Epithelial cell of proximal tubule (primary cell): Measurements from ENCODE around the gene ULK2. TPM values are rescaled to one million over a fixed set of nuclear protein-coding genes. Genes with fewer than 3 reads are reported as not detected.

ENCODE experiments used
- DNase-seq: peaks from one replicate; pipeline ENCODE4 v3.0.0-alpha.2; 2011; ENCODE audit warnings: low read depth
- H3K4me3 ChIP-seq: 2 replicates; pipeline ENCODE4 v1.5.1; 2011; ENCODE audit warnings: low read depth, mild to moderate bottlenecking, low read length
- total RNA-seq: library from RNA; depleted of rRNA; stranded (reverse); fragments of >200 nt; gene quantifications from 2 replicates; pipeline ENCODE4 v1.2.3, GENCODE V29; 2015
- TF ChIP-seq, protein P1 (sequence below): conservative IDR thresholded peaks from 2 replicates; pipeline ENCODE4 v1.5.1; 2012; ENCODE audit warnings: low read depth, mild to moderate bottlenecking, low read length

Gene ULK2
- total RNA-seq, 1 donor from 2014 or later, result 14.1 TPM

DNA sequence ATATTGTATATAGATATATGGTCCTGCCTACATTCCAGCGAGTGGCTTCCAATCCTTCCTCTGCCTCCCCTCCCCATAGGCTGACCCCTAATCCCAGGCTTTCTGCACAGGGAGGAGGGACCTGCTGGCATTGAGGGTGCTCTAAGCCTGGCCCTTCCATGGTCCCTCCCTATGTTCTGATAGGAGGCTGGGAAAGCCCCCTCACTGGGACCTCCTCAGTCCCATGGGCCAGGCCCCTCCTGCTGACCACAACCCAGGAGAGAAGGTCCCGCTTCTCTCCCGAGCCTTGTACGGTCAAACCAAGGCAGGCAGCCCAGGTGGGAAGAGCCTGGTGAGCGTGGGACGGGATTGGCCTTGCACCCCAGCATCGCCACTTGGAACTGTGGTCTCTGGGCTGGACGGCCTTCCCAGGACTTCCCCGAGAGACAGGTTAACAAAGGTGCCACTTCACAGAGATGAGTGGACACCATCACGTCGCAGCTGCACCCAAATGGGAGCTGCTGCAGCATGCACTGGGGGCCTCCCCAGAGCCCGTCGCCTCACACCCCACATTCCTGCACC lies 120.5 kb downstream of the ULK2 start:
- no peak for DNase-seq
- no peak overlapping the region for H3K4me3 ChIP-seq
- TF ChIP-seq, protein P1, sequence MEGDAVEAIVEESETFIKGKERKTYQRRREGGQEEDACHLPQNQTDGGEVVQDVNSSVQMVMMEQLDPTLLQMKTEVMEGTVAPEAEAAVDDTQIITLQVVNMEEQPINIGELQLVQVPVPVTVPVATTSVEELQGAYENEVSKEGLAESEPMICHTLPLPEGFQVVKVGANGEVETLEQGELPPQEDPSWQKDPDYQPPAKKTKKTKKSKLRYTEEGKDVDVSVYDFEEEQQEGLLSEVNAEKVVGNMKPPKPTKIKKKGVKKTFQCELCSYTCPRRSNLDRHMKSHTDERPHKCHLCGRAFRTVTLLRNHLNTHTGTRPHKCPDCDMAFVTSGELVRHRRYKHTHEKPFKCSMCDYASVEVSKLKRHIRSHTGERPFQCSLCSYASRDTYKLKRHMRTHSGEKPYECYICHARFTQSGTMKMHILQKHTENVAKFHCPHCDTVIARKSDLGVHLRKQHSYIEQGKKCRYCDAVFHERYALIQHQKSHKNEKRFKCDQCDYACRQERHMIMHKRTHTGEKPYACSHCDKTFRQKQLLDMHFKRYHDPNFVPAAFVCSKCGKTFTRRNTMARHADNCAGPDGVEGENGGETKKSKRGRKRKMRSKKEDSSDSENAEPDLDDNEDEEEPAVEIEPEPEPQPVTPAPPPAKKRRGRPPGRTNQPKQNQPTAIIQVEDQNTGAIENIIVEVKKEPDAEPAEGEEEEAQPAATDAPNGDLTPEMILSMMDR, result no peak

DNA sequence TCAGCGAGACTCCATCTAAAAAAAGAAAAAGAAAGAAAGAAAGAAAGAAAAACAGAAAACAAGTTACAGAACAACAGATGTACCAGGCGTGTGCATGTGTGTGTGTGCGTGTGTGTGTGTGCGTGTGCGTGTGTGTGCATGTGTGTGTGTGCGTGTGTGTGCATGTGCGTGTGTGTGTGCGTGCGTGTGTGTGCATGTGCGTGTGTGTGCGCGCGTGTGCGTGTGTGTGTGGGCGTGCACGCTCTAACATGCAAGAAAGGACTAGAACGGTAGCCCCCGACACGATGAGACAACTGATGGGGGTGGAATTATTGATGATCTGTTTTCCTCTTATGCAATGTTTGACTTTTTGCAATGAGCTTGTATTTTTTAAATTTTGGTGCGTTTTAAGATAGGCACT lies 121.2 kb downstream of the ULK2 start:
- TF ChIP-seq, protein P1, result no peak

DNA sequence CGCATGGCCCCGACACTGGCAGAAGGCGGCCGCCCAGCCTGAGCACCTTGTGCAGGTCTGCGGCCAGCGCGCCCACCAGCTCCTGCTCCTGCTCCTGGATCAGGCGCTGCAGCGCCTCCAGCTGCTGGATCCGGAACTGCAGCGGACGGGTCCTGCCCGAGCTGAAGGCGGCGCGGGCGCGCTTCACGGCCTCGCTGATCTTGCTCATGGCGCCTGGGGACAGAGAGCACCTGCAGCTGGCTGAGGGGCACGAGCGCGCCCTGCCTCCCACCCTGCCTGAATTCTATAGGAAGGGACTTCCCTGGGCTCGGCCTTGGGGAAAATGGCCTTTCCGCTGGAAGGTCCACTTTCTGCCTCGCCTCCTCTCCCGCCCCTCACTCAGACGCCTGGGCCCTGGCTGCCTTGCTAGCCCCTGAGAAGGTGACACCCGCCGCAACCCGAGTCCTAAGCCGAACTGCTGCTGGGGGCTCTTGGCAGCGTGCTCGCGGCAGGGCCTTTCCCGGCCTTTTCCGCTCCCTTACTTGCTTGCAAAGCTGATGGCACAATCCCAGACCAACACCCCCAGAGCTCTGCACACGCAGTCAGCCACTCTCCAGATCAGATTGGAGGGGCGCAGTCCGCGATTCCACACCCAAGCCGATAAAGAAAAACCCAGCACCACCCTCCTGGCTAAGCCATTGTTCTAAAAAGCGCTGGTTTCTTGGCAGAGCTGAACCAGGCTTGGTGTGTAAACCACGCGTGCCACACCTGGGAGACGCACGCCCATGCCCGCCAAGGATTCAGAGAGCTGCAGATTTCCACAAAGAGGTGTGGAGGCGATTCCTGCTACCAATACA lies 122.6 kb downstream of the ULK2 start:
- TF ChIP-seq, protein P1, result peak; percentile 68
- peak overlapping the region; percentile 47 for H3K4me3 ChIP-seq

More for the DNA sequence above, 121.2 kb downstream of the ULK2 start:
- no peak for DNase-seq
- H3K4me3 ChIP-seq, result no peak overlapping the region

DNA sequence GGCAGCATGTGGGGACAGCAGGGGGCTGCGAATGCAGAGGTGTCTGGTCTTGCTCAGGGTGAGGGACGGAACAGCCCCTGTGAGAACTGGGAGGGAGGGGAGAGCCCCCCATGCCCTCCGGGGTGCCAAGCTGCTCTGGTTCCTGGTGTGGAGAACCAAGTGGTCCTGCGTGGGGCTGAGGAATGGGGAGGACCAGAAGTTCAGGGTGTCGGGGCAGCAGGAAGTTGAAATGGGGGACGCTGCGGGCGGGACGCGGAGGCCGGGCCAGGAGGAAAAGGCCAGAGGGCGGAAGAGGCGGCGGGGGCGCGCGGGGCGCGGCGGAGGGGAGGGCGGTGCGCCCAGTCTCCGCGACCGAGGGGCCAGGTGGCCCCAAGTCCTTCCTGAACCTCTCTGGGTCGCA lies 123.2 kb downstream of the ULK2 start:
- TF ChIP-seq, protein P1, result no peak
- peak overlapping the region; percentile 47 for H3K4me3 ChIP-seq
- DNase-seq, result no peak

More for the DNA sequence above, 122.6 kb downstream of the ULK2 start:
- no peak for DNase-seq

DNA sequence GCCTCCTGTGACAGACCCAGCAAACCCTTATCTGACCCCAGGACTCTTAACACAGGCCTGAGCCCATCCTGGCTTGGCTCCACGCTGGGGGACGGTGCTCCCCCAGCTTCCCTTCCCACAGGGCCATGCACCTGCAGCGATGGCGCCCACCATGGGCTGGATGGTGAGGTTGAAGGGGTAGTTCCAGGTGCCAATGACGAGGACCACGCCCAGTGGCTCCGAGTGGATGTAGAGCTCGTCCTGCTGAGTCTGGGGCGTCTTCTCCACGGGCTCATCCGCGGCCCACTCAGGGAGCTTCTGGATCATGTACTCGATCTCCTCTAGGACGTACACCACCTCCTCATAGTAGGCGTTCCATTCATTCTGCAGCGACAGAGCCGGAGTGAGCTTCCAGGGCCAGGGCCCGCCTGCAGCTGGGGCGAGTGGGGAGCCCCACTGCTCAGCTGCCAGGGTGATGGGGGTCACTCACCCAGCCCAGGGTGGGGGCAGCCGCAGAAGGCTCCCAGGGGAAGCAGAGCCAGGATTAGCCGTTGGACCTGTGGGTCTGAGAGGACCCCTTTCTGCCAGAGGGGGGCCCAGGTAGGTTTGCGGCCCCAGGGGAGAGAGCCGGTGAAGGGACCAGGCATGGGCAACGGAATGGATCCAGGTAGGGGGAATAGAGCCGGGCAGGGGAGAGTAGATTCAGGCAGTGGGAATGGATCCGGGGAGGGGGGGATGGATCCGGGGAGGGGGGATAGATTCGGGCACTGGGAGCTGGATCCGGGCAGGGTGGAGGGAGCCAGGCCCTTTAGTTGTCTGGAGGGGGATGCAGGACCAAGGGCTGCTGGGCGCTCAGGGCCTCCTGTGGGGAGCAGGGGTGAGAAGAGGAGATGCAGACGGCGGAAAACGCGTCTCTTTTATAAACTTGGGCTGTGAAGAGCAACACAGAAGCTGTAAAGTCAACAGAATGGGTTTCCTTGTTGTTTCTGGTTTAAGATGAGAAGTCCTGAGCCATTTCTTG lies 124.3 kb downstream of the ULK2 start:
- H3K4me3 ChIP-seq, result no peak overlapping the region
- TF ChIP-seq, protein P1, result no peak
- DNase-seq, result no peak

DNA sequence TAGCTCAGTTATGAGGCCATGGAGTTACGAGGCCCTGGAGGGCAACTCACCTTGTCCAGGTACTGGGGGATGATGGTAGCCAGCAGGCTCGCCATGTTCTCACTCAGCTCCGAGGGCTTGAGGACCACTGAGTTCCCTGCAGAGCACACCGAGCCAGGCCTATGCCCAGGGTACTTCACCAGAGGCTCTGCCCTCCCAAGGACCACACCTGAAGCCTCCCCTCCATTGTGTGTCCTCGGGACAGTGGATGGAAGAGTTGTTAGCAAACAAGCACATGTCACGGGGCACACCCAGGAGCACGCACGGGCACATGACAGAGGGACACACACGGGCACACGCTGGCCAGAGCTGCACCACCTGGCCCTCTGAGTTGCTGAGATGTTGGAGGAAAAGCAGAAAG lies 125.2 kb downstream of the ULK2 start:
- H3K4me3 ChIP-seq, result no peak overlapping the region
- no peak for DNase-seq
- TF ChIP-seq, protein P1, result no peak
